Measurements from ENCODE around the gene NPAS2.

The NPAS2 gene

DNA sequence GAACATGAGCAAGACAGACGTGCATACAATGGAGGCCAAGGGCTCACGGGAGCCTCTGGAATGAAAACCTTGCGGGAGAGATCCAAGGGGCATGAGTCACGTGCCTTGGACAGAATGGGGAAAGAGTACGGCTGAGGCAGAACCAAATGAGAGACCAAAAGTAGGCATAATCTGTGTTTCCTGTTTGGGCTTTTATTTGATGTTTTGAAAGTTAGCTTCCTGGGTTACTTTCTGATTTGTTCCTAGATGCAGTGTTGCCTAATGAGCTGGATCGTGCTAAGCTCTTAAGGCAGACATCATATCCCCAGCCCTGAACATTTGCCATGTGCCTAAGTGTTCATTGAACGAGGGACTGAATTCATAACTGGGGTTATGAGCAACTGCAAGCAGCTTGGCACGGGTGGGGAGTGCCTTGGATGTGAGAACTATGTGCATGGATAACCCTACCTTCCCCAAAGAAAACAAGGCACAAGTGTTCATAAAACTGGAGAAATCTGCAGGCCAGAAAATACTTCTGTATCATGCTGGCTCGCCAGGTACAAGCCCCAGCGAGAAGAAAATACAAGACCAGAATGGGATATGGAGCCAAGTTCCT, 121.8 kb downstream of the NPAS2 start:
- DNase-seq (ENCODE audit: low read depth in 3 of 3) = no peak

DNA sequence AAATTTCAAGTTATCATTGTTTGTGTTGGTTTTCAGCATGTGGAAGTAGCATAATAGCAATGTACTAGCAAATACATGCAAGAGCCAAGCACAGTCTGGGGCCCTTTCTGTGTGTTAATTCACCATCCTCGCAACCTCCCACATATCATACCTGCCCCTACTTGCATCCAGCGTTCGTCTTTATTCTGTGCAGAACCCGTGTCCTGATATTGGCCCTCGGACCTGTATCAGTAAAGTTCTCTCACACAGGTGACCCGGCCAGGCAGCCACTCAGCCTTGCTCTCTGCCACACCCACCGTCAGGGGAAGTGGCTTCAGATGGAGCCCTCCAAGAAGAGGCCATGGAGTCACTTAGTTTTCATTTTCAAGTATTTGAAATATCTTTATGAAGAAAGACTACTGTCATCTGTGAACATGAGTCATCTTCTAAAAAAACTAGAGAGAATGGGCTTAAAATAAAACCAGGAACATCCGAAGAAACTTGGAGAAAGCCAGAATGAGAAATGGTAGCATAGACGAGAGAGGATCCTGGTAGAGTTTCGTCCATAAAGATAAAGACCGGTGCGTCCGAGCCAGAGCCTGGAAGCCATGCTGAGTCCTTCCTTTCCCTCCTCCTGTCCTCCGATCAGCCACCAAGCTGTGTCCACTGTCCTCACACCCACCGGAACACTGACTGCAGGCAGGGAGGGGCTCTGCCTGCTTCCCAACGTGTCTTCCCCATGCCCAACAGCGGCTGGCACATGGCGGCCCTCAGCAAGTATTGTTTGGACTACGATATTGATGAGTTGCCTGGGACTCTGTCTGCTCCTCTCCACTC, 124.9 kb downstream of the NPAS2 start:
- DNase-seq (ENCODE audit: low read depth in 3 of 3) = no peak

DNA sequence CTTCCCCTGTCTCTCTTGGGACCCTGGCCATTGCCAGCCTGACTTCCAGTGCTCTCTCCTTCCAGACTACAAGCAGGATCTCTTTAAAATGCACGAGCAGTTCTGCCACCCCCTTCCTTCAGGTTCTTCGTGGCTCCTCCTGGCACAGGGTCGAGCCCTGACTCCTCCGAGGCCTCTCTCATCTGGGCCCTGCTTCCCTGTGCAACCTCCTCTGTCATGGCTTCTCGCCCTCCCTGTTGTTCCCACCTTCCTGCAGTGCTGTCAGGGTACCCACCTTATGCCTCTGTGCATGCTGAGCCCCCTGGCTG, 125.4 kb downstream of the NPAS2 start:
- DNase-seq (ENCODE audit: low read depth in 3 of 3) = no peak

- DNase-seq (ENCODE audit: low read depth in 3 of 3) = no peak
Observed at GRCh38 chr2:100945930-100946607, 126.1 kb downstream of the NPAS2 start.

- DNase-seq (ENCODE audit: low read depth in 3 of 3) = no peak
Observed at GRCh38 chr2:100948942-100949811, 129.2 kb downstream of the NPAS2 start.

GRCh38 chr2:100952512-100952911, 132.6 kb downstream of the NPAS2 start:
- DNase-seq (ENCODE audit: low read depth in 3 of 3) = no peak

DNA sequence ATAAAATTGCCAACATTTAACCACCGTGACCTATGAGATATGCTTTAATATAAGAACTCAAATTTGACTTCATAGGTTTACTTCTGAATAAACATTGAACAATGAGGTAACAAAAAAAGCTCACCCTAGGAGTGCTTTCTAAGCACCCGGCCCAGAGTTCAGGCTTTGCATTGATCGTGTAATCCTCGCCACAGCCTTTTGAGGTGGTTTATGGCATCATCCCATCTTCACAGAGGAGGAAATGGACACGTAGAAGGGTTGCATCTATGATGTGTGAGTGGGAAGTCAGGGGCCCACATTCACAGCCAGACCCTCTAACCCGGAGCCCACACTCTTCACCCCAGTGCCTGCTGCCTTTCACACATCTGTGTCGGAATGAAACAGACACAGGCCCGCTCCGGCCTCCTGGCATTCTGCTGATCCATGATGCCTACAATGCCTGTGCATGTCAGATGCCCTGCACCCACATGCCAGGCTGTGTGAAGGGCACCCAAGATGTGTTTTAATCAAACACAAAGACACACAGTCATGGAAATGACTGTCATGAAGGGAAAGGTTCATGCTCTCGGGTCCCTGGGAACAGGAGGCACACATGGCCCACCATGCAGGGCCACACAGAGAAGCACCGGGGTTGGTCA, 133.6 kb downstream of the NPAS2 start:
- no peak for DNase-seq (ENCODE audit: low read depth in 3 of 3)

GRCh38 chr2:100954044-100954420, 134.1 kb downstream of the NPAS2 start:
- DNase-seq (ENCODE audit: low read depth in 3 of 3) = no peak

GRCh38 chr2:100955226-100955625, 135.3 kb downstream of the NPAS2 start:
- no peak for DNase-seq (ENCODE audit: low read depth in 3 of 3)

GRCh38 chr2:100956081-100956480, 136.1 kb downstream of the NPAS2 start:
- no peak for DNase-seq (ENCODE audit: low read depth in 3 of 3)

DNA sequence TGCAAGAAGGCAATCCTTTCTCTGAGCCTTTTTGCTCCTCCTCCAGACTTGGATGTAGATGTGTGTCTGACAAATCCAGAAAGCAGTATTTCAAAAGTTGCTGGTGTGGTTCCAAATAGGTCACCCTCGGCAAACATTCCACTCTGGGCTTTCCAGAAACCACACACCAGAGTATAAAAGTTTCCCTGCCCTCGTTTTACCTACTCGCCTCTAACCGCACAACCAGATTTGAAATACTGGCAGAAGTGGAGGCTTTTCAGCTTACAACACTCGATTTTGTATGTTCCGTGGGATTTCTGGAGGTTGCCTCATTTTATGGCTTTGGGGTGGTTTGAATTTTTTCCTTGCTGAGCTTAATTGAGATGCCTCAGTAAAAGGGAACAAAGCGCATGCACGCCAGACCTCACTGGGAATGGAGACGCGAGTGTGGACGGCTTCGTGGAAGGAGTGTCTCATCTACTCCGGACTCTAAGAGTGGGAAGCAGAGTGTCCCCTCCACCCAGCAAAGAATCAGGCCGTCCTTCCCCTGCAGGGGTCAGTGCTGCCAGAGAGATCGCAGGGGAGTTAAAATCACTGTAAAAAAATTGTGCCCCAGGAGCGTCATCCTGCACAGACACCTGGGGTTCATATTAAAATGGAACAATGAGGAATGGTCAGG, 138.2 kb downstream of the NPAS2 start:
- DNase-seq (ENCODE audit: low read depth in 3 of 3) = no peak

DNA sequence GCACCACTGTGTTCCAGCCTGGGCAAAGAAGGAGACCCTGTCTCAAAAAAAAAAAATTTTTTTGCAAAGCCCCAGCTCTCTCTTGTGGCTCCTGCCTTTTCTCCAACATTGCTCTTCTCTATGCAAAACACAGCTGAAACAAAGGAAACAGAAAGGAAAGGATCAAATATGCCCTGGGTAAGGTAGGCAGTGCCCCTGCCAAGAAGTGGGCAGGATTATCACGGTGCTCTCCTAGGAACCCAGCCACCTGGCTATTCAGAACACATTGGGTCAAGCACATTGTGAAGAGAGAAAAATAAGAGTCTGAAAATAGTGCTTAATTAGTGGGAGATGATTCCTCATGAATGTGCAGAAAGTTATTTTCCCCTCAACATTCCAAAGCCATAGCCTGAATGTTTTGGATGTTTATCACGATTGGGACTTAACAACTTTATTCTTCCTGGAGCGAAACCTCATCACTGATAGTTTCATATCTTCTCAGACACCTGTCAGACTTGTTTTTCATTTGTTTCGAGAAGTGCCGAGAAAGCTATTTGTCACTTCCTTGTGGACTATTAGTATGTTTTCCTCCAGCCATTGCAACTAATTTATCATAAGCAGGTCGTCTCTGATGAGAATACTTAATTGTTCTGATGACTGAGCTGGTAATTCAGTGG, 139.4 kb downstream of the NPAS2 start:
- no peak for DNase-seq (ENCODE audit: low read depth in 3 of 3)

GRCh38 chr2:100960688-100961087, 140.7 kb downstream of the NPAS2 start:
- DNase-seq (ENCODE audit: low read depth in 3 of 3) = no peak

DNA sequence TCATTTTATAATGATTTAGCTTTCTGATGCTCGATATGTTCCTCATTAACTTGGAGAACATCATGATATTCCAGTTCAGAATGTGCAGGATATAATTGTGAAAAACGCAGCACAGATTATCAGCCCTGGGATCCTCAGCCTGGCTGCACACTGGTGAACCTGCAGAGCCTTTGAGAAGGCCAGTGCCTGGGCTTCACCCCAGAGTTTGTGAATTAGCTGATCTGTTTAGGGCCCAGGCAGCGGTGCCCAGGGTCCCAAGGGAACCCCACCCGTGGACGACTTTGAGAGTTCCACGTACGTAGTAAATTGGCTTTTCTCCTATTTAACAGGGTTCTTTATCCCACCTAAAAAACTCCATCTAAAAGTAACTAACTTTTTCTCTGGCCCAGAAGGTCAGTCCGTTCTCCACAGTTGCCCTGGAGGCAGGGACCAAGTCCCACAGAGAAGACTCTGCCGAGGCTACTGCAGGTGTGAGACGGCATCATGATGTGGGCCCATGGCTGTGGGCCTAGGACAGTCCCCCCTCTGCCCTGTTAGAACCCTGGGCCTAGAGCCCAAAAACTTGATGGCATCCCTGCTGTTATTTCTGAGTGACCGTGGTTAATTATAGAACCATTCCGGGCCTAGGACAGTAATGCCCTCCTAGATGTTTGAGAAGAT, 142.6 kb downstream of the NPAS2 start:
- no peak for DNase-seq (ENCODE audit: low read depth in 3 of 3)

- no peak for DNase-seq (ENCODE audit: low read depth in 3 of 3)
Observed at GRCh38 chr2:100963026-100963375, 143.1 kb downstream of the NPAS2 start.

- no peak for DNase-seq (ENCODE audit: low read depth in 3 of 3)
Observed at GRCh38 chr2:100964222-100964621, 144.3 kb downstream of the NPAS2 start.

DNA sequence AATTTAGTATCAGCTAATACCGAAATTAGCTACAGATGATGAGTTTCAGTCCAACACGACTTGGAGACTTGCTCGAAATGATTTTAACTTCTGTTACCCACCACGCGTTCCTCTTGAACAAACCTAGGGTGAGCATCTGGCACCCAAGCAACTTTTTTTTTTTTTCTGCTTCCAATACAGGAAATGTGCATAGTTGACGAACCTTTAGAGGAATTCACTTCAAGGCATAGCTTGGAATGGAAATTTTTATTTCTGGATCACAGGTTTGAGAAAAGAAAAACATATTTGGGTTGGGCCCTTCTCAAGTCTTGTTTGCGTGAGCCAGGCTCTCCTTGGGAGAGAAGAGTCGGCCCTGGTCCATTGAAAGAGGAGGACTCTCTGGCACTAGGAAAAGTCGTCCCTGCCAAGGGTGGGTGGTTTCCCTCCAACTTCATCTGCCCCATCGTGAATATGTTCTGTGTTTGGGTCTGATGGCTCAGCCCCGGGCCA, 144.8 kb downstream of the NPAS2 start:
- no peak for DNase-seq (ENCODE audit: low read depth in 3 of 3)

- DNase-seq (ENCODE audit: low read depth in 3 of 3) = no peak
Observed at GRCh38 chr2:100965596-100965995, 145.7 kb downstream of the NPAS2 start.

DNA sequence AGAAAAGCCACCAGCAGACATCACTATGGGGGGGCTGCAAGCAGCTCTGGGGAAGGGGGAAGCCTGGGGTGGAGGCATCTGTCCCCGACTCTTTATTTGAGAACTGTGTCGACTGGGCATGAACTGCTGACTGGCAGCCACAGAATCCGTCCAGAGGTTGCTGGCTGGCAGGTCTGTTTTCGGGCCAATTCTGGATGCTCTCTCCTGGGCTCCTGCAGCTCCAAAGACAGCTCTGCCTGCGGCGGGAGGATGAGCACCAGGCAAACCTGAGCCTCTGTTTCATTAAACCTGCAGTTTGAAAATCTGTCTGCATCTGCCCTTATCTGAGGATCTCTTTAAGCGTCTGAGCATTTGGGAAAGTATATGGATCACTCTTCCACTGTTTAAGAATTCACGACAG, 147.8 kb downstream of the NPAS2 start:
- no peak for DNase-seq (ENCODE audit: low read depth in 3 of 3)
